Progenitor cell of endocrine pancreas (in vitro differentiated cells): ENCODE data around the gene DES. TPM values are rescaled to one million over a fixed set of nuclear protein-coding genes. Genes with fewer than 3 reads are reported as not detected.

ENCODE experiments used
- DNase-seq: peaks from one replicate; pipeline ENCODE4 v3.0.0; 2021; ENCODE audit warnings: low spot score; ENCODE audit not compliant: unreplicated experiment
- H3K27ac Mint-ChIP-seq: 2 replicates; pipeline ENCODE4 v1.8.0; 2021; ENCODE audit warnings: mild to moderate bottlenecking, moderate library complexity, mixed read lengths
- H3K27me3 Mint-ChIP-seq: 2 replicates; pipeline ENCODE4 v1.8.0; 2021; ENCODE audit warnings: mixed read lengths
- H3K36me3 Mint-ChIP-seq: 2 replicates; pipeline ENCODE4 v1.8.0; 2022; ENCODE audit warnings: mixed read lengths; ENCODE audit not compliant: insufficient read depth
- H3K4me1 Mint-ChIP-seq: 2 replicates; pipeline ENCODE4 v1.8.0; 2021; ENCODE audit warnings: low read depth, mixed read lengths
- H3K4me3 Mint-ChIP-seq: 2 replicates; pipeline ENCODE4 v1.8.0; 2021; ENCODE audit warnings: low read depth, mild to moderate bottlenecking, moderate library complexity, mixed read lengths
- H3K9me3 Mint-ChIP-seq: 2 replicates; pipeline ENCODE4 v1.8.0; 2021; ENCODE audit warnings: low read depth, mixed read lengths
- CTCF ChIP-seq: fragments of 200-600 bp; sonication (generic); IDR thresholded peaks from one replicate; pipeline ENCODE4 v1.5.0; 2021; ENCODE audit warnings: antibody characterized with exemption, mild to moderate bottlenecking; ENCODE audit not compliant: unreplicated experiment
- total RNA-seq: library from RNA; stranded (reverse); gene quantifications from 2 replicates; pipeline ENCODE4 v1.2.1, GENCODE V29; 2021

Gene DES
- total RNA-seq, 1 donor from 2014 or later = not detected

- H3K9me3 Mint-ChIP-seq = no peaks in the 10 kb centered on the region
- H3K4me1 Mint-ChIP-seq = no peaks in the 10 kb centered on the region
- H3K4me3 Mint-ChIP-seq = no peak overlapping the region
- H3K27ac Mint-ChIP-seq = no peak overlapping the region
- TF ChIP-seq CTCF = no peak
- peaks cover 24% of the 10 kb centered on the region for H3K27me3 Mint-ChIP-seq
- no peaks in the 10 kb centered on the region for H3K36me3 Mint-ChIP-seq
- DNase-seq = no peak
Observed at GRCh38 chr2:219409619-219410018, 8.6 kb upstream of the DES start.

DNA sequence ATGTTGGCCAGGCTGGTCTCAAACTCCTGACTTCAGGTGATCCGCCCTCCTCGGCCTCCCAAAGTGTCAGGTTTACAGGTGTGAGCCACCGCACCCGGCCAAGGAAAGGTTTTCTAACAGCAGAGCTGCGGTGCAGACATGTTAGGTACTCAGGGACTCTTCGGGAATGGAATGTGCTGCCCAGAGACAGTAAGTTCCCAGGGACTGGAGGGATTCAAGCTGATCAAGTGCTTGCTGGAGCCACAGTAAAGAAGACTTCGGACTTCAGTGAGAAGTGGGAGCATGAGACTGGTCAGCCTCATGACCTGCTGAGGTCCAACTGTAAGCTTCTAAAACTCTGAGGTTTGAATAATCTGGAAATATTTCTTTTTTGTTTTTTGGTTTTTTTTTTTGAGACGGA is 7.8 kb upstream of the DES start:
- Mint-ChIP-seq H3K9me3 (no peaks in the 10 kb centered on the region), H3K27ac (no peak overlapping the region), H3K4me3 (no peak overlapping the region), H3K36me3 (no peaks in the 10 kb centered on the region), H3K4me1 (no peaks in the 10 kb centered on the region), H3K27me3 (peaks cover 25% of the 10 kb centered on the region)
- no peak for DNase-seq
- no peak for TF ChIP-seq CTCF

GRCh38 chr2:219414857-219415256 is 3.3 kb upstream of the DES start:
- no peak for DNase-seq
- Mint-ChIP-seq H3K4me1 (no peaks in the 10 kb centered on the region), H3K36me3 (no peaks in the 10 kb centered on the region), H3K9me3 (no peaks in the 10 kb centered on the region), H3K27me3 (peaks cover 38% of the 10 kb centered on the region), H3K27ac (no peak overlapping the region), H3K4me3 (no peak overlapping the region)
- no peak for TF ChIP-seq CTCF

GRCh38 chr2:219415580-219416234 is 2.5 kb upstream of the DES start:
- Mint-ChIP-seq H3K36me3 (no peaks in the 10 kb centered on the region), H3K27ac (no peak overlapping the region), H3K9me3 (no peaks in the 10 kb centered on the region), H3K4me3 (no peak overlapping the region), H3K27me3 (peaks cover 46% of the 10 kb centered on the region), H3K4me1 (no peaks in the 10 kb centered on the region)
- no peak for DNase-seq
- no peak for TF ChIP-seq CTCF

DNA sequence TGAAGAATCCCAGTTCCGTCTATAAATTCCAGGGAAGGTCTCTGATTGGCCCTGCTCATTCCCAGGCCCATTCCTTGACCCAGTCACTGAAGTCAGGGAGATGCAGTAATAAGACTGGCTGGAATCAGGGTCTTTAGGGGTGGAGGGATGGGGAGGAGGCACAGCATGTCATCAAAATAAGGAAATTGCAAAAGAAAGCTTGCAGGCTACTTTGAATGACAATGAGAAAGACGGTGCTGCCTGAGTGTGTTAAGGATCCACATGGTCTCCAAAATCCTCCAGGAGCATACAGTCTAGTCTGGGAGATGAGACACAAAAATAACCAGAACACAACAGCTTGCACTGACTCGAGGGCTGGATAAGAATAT is 2.0 kb upstream of the DES start:
- H3K9me3 Mint-ChIP-seq = no peaks in the 10 kb centered on the region
- no peak for TF ChIP-seq CTCF
- no peak overlapping the region for H3K4me3 Mint-ChIP-seq
- H3K36me3 Mint-ChIP-seq = no peaks in the 10 kb centered on the region
- H3K27ac Mint-ChIP-seq = no peak overlapping the region
- H3K4me1 Mint-ChIP-seq = no peaks in the 10 kb centered on the region
- no peak for DNase-seq
- peaks cover 49% of the 10 kb centered on the region for H3K27me3 Mint-ChIP-seq
